Choroid plexus epithelial cell (primary cell): Measurements from ENCODE around the gene RAB31.

Experiments used
- DNase-seq: peaks from one replicate; pipeline ENCODE4 v3.0.0-alpha.2; 2010; ENCODE audit warnings: low read depth
- H3K4me3 ChIP-seq: 2 replicates; pipeline ENCODE4 v1.5.1; 2011; ENCODE audit warnings: low read depth, mild to moderate bottlenecking, control low read depth, low read length, moderate library complexity
- CTCF ChIP-seq: conservative IDR thresholded peaks from 2 replicates; pipeline ENCODE4 v1.5.1; 2011; ENCODE audit warnings: low read depth, mild to moderate bottlenecking, control low read depth, inconsistent platforms, low read length, moderate library complexity

Gene RAB31

DNA sequence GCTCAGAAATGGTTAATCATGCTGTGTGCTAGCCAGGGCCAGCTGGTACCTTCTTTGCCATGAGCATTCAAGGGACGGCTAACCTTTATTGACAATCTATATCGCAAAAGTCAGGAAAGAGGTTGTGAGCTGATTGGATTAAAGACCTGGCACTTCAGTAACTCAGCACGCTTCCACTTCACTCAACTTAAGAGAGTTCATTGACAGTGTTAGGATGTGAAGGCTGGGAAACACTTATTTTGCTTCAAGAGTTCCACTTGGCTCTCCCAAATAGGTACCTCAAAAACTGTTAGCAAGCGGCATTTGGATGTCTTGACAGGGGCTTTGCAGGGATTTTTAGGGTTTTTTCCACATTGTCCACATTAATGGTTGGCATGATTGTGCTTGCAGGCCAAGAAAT, 152.6 kb downstream of the RAB31 start:
- no peak overlapping the region for H3K4me3 ChIP-seq
- DNase-seq = no peak
- TF ChIP-seq CTCF = no peak

DNA sequence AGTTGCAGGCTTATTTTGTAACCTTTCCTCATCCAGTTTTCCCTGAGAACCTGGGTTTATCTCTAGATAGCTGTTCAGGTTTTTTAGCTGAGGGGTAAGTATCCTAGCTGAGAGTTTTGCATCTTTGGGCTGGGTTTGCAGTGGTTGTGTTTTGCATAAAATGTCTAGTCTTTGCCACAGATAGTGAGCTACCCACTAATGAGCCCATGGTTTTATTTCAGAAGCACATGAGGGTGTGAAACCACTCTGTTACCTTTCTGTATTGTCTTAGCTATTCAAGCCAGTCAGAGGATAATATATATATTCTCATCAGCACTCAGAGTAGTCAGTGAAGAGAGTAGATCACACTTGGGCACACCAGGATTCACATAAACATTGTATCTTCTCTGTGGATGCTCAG, 153.1 kb downstream of the RAB31 start:
- no peak overlapping the region for H3K4me3 ChIP-seq
- DNase-seq = no peak

DNA sequence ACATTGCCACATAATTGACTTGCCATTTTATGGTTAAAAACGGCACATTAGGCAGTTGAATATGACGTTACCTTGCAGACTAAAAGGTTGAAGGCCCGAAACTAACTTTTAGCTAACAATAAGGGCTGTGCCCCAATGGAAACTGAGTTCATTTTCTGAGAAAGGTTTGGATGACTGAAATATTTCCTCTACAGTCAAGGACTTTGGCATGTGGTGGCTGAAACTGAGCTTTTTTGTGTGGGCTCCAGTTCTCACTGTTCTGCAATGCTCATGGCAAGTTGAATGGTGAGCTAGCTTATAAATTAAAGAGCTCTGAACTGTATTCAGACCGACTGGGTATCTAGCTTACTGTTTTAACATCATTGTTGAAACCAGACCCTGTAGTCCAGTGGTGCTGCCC, 153.8 kb downstream of the RAB31 start:
- TF ChIP-seq CTCF = no peak
- DNase-seq = no peak
- H3K4me3 ChIP-seq = no peak overlapping the region

More for the DNA sequence above, 153.1 kb downstream of the RAB31 start:
- TF ChIP-seq CTCF = no peak

- H3K4me3 ChIP-seq = no peak overlapping the region
- TF ChIP-seq CTCF = no peak
- DNase-seq = no peak
These were observed 154.6 kb downstream of the RAB31 start for GRCh38 chr18:9862686-9863085.

DNA sequence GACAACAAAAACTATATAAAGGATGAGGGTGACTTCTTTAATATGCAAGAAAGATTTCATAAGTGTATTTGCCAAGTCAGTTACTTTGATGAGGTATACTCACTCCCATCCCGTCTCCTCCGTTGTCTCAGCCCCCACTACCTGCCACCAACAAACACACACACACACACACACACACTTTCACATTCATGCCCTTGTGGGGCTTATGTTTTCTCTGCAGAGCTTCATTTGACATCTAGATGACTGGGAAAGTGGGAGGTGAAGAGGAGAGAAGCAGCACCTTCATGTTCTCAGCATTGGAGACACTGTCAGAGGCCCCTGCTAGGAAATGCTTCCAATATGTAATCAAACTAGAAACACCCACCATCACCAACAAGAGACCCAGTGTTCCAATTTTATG, 155.2 kb downstream of the RAB31 start:
- TF ChIP-seq CTCF = no peak
- DNase-seq = no peak
- no peak overlapping the region for H3K4me3 ChIP-seq

- DNase-seq = no peak
- no peak for TF ChIP-seq CTCF
- H3K4me3 ChIP-seq = no peak overlapping the region
These were observed 157.8 kb downstream of the RAB31 start for GRCh38 chr18:9865764-9866490.

DNA sequence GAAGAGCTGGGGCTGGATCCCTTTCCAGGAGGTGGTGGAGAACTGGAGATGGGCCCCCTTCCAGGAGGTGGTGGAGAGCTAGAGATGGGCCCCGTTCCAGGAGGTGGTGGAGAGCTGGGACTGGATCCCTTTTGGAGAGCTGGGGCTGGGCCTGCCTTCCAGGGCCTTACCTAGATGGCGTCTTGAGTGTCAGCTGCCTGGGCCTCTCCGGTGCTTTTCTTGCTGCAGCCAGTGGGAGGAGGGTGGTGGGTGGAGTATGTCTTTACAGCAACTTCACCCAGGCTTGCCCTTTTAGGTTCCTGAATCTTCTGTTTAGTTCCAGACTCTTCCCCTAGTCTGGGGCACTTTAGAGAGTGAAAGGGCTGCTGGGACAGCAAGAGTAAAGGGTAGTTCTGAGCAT, 158.5 kb downstream of the RAB31 start:
- DNase-seq = no peak
- no peak for TF ChIP-seq CTCF
- H3K4me3 ChIP-seq = no peak overlapping the region
